Keratinocyte (primary cell): Measurements from ENCODE around the gene BRPF3. TPM values are rescaled to one million over a fixed set of nuclear protein-coding genes. Genes with fewer than 3 reads are reported as not detected.

Experiments
- DNase-seq: peaks from one replicate; pipeline ENCODE4 v3.0.0-alpha.2; 2011; ENCODE audit warnings: low read depth, missing footprints, low spot score
- FAIRE-seq: peaks from 2 replicates; lab custom pipeline; 2011; peaks lifted over from hg19 to GRCh38; lab: Jason Lieb, UNC
- H2AFZ ChIP-seq: 2 replicates; pipeline ENCODE4 v1.6.0; 2012; ENCODE audit warnings: low read length, control low read depth, inconsistent platforms; ENCODE audit not compliant: control insufficient read depth
- H3K27ac ChIP-seq: 2 replicates; pipeline ENCODE4 v1.5.1; 2011; ENCODE audit warnings: low read length; ENCODE audit not compliant: control insufficient read depth, insufficient read depth
- H3K27me3 ChIP-seq: 3 replicates; pipeline ENCODE4 v1.6.0; 2011; ENCODE audit warnings: low read length; ENCODE audit not compliant: control insufficient read depth, insufficient read depth; ENCODE audit errors: extremely low read depth
- H3K36me3 ChIP-seq, 2 experiments: 2 replicates in 1 of 2; 3 replicates in 1 of 2; pipeline ENCODE4 v1.5.1; 2011; ENCODE audit warnings: low read length in 2 of 2, mild to moderate bottlenecking in 1 of 2; ENCODE audit not compliant: control insufficient read depth in 2 of 2, insufficient read depth in 2 of 2; ENCODE audit errors: extremely low read depth in 1 of 2
- H3K4me1 ChIP-seq: 3 replicates; pipeline ENCODE4 v1.5.1; 2011; ENCODE audit warnings: low read length; ENCODE audit not compliant: control insufficient read depth, insufficient read depth; ENCODE audit errors: extremely low read depth
- H3K4me2 ChIP-seq: 3 replicates; pipeline ENCODE4 v1.6.0; 2011; ENCODE audit warnings: low read depth, low read length; ENCODE audit not compliant: control insufficient read depth, insufficient read depth; ENCODE audit errors: extremely low read depth
- H3K4me3 ChIP-seq, 3 experiments: fragments of 200-600 bp in 1 of 3; sonication (generic) in 1 of 3; 2 replicates in 2 of 3; 3 replicates in 1 of 3; pipeline ENCODE4 v1.5.1; 2011 to 2016; ENCODE audit warnings: low read length in 3 of 3, mild to moderate bottlenecking in 3 of 3, control low read depth in 2 of 3, inconsistent platforms in 1 of 3, low read depth in 1 of 3, mixed read lengths in 1 of 3, mixed run types in 1 of 3, moderate library complexity in 1 of 3; ENCODE audit not compliant: control insufficient read depth in 2 of 3, insufficient read depth in 2 of 3; ENCODE audit errors: extremely low read depth in 1 of 3
- H3K79me2 ChIP-seq: 2 replicates; pipeline ENCODE4 v1.6.0; 2012; ENCODE audit warnings: low read length; ENCODE audit not compliant: control insufficient read depth, insufficient read depth
- H3K9ac ChIP-seq: 3 replicates; pipeline ENCODE4 v1.6.0; 2011; ENCODE audit warnings: low read length; ENCODE audit not compliant: control insufficient read depth, insufficient read depth; ENCODE audit errors: extremely low read depth
- H3K9me1 ChIP-seq: 3 replicates; pipeline ENCODE4 v1.6.0; 2011; ENCODE audit warnings: low read length; ENCODE audit not compliant: control insufficient read depth, insufficient read depth; ENCODE audit errors: extremely low read depth
- H3K9me3 ChIP-seq: 2 replicates; pipeline ENCODE4 v1.5.1; 2012; ENCODE audit warnings: low read depth, low read length; ENCODE audit not compliant: control insufficient read depth
- H4K20me1 ChIP-seq: 3 replicates; pipeline ENCODE4 v1.6.0; 2011; ENCODE audit warnings: low read length; ENCODE audit not compliant: control insufficient read depth, insufficient read depth; ENCODE audit errors: extremely low read depth
- EZH2 ChIP-seq: IDR thresholded peaks from one replicate; pipeline ENCODE4 v1.6.1; 2012; ENCODE audit warnings: inconsistent platforms, mild to moderate bottlenecking, low read length, moderate library complexity
- dilution Hi-C: fragments of 300-500 bp; cut with MboI; formaldehyde crosslinking; loops from one replicate; pipeline ENCODE4 v1.7.0; 2020; ENCODE audit warnings: low sequenced_read_pairs; ENCODE audit not compliant: extremely low pct_ligation_motif_present
- polyA plus RNA-seq, 5 experiments: library from polyadenylated mRNA; depleted of rRNA in 3 of 5; stranded (reverse) in 3 of 5; stranded (forward) in 1 of 5; unstranded in 1 of 5; fragments of >200 nt; gene quantifications; 1 replicate in 1 of 5; 2 replicates in 3 of 5; 3 replicates in 1 of 5; pipeline versions ENCODE4 v1.2.1 to v1.2.3, GENCODE V29; 2011 to 2012; ENCODE audit warnings: missing spikeins in 2 of 5, low read depth in 1 of 5, low replicate concordance in 1 of 5
- TF ChIP-seq, protein P1 (sequence below), 3 experiments: IDR thresholded peaks in 1 of 3; conservative IDR thresholded peaks in 1 of 3; optimal IDR thresholded peaks in 1 of 3; 2 replicates in 2 of 3; 3 replicates in 1 of 3; pipeline versions ENCODE3 to v1.5.1; 2011; ENCODE audit warnings: low read length in 3 of 3, mild to moderate bottlenecking in 3 of 3, moderate library complexity in 2 of 3, control low read depth in 1 of 3, inconsistent platforms in 1 of 3; ENCODE audit not compliant: insufficient read depth in 2 of 3; ENCODE audit errors: extremely low read depth in 1 of 3

BRPF3 gene
- polyA plus RNA-seq, 1 donor (not counting 4 experiments of a cell fraction or from before 2014, with no cell fraction given), result 4.8 TPM

DNA sequence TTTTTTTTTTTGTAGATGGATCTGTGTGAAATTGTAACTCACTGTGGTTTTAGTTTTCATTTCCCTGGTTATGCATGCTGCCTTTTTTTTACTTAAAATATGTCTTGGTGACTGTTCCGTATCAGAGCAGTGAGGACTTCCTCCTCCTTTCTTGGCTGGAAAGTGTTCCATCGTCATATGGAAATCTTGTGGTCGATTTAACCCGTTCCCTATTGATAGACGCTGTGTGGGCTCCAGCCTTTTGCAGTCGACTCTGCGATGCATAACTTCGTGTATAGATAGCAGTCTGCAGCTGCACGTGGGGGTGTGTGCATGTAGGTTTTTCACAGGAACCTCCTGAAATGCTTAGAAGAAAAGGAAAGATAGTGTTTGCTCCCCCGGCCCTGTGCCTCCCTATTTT is 45.2 kb downstream of the BRPF3 start:
- Histone ChIP-seq H4K20me1 (no peaks in the 10 kb centered on the region), H3K9ac (no peak overlapping the region), H3K4me3 (no peak overlapping the region), H3K36me3 (no peaks in the 10 kb centered on the region), H3K27me3 (no peaks in the 10 kb centered on the region), H3K4me2 (no peak overlapping the region), H3K9me3 (no peaks in the 10 kb centered on the region), H2AFZ (no peak overlapping the region), H3K9me1 (no peaks in the 10 kb centered on the region), H3K27ac (no peak overlapping the region), H3K79me2 (no peaks in the 10 kb centered on the region), H3K4me1 (no peaks in the 10 kb centered on the region)
- no peak for FAIRE-seq
- TF ChIP-seq EZH2, result no peak
- TF ChIP-seq, protein P1, sequence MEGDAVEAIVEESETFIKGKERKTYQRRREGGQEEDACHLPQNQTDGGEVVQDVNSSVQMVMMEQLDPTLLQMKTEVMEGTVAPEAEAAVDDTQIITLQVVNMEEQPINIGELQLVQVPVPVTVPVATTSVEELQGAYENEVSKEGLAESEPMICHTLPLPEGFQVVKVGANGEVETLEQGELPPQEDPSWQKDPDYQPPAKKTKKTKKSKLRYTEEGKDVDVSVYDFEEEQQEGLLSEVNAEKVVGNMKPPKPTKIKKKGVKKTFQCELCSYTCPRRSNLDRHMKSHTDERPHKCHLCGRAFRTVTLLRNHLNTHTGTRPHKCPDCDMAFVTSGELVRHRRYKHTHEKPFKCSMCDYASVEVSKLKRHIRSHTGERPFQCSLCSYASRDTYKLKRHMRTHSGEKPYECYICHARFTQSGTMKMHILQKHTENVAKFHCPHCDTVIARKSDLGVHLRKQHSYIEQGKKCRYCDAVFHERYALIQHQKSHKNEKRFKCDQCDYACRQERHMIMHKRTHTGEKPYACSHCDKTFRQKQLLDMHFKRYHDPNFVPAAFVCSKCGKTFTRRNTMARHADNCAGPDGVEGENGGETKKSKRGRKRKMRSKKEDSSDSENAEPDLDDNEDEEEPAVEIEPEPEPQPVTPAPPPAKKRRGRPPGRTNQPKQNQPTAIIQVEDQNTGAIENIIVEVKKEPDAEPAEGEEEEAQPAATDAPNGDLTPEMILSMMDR (optimal IDR thresholded peaks at IDR 0.05 in 1 of 3, IDR thresholded peaks at IDR 0.05 in 1 of 3, conservative IDR thresholded peaks at IDR 0.05 in 1 of 3; ENCODE audit: extremely low read depth in 1 of 3, insufficient read depth in 2 of 3, low read length in 3 of 3), result no peak
- DNase-seq, result no peak
- dilution Hi-C loops, result no loop called here

DNA sequence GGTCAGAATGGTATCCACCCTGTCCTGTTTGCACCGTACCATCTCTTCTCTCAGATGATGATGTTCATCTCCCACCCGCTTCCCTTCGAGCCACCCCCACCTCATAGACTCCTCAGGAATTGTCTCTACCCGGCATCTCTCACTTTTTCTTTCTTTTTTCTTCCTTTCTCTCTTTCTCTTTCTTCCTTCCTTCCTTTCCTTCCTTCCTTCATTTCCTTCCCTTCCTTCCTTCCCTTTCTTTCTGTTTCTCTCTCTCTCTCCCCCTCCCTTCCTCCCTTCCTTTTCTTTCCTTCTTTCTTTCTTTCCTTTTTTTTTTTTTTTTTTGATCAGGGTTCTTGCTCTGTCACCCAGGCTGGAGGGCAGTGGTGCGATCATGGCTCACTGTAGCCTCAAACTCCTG is 45.6 kb downstream of the BRPF3 start:
- no peaks in the 10 kb centered on the region for H3K79me2 ChIP-seq
- dilution Hi-C loops, result no loop called here

More for the DNA sequence above, 45.6 kb downstream of the BRPF3 start:
- Histone ChIP-seq H3K36me3 (no peaks in the 10 kb centered on the region), H2AFZ (no peak overlapping the region), H3K4me1 (no peaks in the 10 kb centered on the region), H3K4me3 (no peak overlapping the region), H3K27me3 (no peaks in the 10 kb centered on the region), H3K9me1 (no peaks in the 10 kb centered on the region), H4K20me1 (no peaks in the 10 kb centered on the region), H3K9ac (no peak overlapping the region), H3K4me2 (no peak overlapping the region), H3K27ac (no peak overlapping the region), H3K9me3 (no peaks in the 10 kb centered on the region)
- no peak for DNase-seq
- TF ChIP-seq, protein P1 (optimal IDR thresholded peaks at IDR 0.05 in 1 of 3, IDR thresholded peaks at IDR 0.05 in 1 of 3, conservative IDR thresholded peaks at IDR 0.05 in 1 of 3; ENCODE audit: extremely low read depth in 1 of 3, insufficient read depth in 2 of 3, low read length in 3 of 3), result no peak
- TF ChIP-seq EZH2, result no peak
- FAIRE-seq, result no peak
